Peyer's patch (tissue), 4 donors: ENCODE results near the gene TMEM147. TPM values are rescaled to one million over a fixed set of nuclear protein-coding genes. Genes with fewer than 3 reads are reported as not detected.

Source experiments
- DNase-seq, 3 donors: peaks; one replicate each; pipeline ENCODE4 v3.0.0-alpha.2; 2017 to 2019
- H3K27ac ChIP-seq, 4 donors: fragments of 200-600 bp; sonication (generic); one replicate each; pipeline ENCODE4 v1.5.1; 2016 to 2019
- H3K27me3 ChIP-seq, 2 donors: fragments of 200-600 bp; sonication (generic); one replicate each; pipeline ENCODE4 v1.5.1; 2019
- H3K36me3 ChIP-seq, 3 donors: fragments of 200-600 bp; sonication (generic); one replicate each; pipeline ENCODE4 v1.5.1; 2016 to 2019
- H3K4me1 ChIP-seq, 4 donors: fragments of 200-600 bp; sonication (generic); one replicate each; pipeline ENCODE4 v1.5.1; 2016 to 2019
- H3K4me3 ChIP-seq, 4 donors: fragments of 200-600 bp; sonication (generic); 1 replicate in 3 of 4; 2 replicates in 1 of 4; pipeline ENCODE4 v1.5.1; 2016 to 2019; ENCODE audit warnings: mild to moderate bottlenecking in 1 of 4
- H3K9me3 ChIP-seq, 4 donors: fragments of 200-600 bp; sonication (generic); one replicate each; pipeline ENCODE4 v1.5.1; 2016 to 2019; ENCODE audit warnings: mild to moderate bottlenecking in 1 of 4
- POLR2A ChIP-seq, 2 donors: fragments of 450-650 bp; IDR thresholded peaks; one replicate each; pipeline ENCODE4 v1.5.1; 2017; ENCODE audit warnings: antibody characterized with exemption in 2 of 2, mild to moderate bottlenecking in 2 of 2, moderate library complexity in 2 of 2
- total RNA-seq, 4 donors: library from RNA; depleted of rRNA; stranded (reverse); fragments of >200 nt; gene quantifications; one replicate each; pipeline ENCODE4 v1.1.0, GENCODE V29; 2016
- TF ChIP-seq, protein P1 (sequence below), 6 experiments: fragments of 450-650 bp in 4 of 6; fragments of 200-600 bp in 2 of 6; sonication (generic) in 1 of 6; IDR thresholded peaks; one replicate each; pipeline ENCODE4 v1.5.1; 2017 to 2019; ENCODE audit warnings: antibody characterized with exemption in 6 of 6, mild to moderate bottlenecking in 3 of 6, moderate library complexity in 1 of 6

TMEM147 gene
- total RNA-seq, 4 donors from 2014 or later, result 34.9 to 59.4 (median 50.9) TPM

DNA sequence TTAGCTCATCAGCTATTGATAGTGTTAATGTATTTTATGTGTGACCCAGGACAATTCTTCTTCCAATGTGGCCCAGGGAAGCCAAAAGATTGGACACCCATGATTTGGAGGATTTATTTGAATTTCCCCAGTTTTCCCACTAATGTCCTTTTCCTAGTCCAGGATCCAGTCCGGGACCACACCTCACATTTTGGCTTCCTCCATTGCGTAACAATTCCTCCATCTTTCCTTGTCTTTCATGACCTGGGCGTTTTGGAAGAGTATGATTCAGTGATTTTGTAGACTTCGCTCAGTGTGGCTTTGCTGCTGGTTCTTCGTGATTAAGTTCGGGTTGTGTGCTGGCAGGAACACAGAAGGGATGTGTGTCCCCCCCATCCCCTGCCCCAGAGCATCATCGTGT lies 21.3 kb downstream of the TMEM147 start:
- Histone ChIP-seq H3K4me3 (no peak overlapping the region), H3K4me1 (no peaks in the 10 kb centered on the region), H3K27me3 (no peaks in the 10 kb centered on the region), H3K36me3 (no peaks in the 10 kb centered on the region), H3K9me3 (no peaks in the 10 kb centered on the region), H3K27ac (no peak overlapping the region)
- no peak for TF ChIP-seq POLR2A (IDR thresholded peaks at IDR 0.05)
- TF ChIP-seq, protein P1, sequence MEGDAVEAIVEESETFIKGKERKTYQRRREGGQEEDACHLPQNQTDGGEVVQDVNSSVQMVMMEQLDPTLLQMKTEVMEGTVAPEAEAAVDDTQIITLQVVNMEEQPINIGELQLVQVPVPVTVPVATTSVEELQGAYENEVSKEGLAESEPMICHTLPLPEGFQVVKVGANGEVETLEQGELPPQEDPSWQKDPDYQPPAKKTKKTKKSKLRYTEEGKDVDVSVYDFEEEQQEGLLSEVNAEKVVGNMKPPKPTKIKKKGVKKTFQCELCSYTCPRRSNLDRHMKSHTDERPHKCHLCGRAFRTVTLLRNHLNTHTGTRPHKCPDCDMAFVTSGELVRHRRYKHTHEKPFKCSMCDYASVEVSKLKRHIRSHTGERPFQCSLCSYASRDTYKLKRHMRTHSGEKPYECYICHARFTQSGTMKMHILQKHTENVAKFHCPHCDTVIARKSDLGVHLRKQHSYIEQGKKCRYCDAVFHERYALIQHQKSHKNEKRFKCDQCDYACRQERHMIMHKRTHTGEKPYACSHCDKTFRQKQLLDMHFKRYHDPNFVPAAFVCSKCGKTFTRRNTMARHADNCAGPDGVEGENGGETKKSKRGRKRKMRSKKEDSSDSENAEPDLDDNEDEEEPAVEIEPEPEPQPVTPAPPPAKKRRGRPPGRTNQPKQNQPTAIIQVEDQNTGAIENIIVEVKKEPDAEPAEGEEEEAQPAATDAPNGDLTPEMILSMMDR (IDR thresholded peaks at IDR 0.05), result no peak
- no peak for DNase-seq

DNA sequence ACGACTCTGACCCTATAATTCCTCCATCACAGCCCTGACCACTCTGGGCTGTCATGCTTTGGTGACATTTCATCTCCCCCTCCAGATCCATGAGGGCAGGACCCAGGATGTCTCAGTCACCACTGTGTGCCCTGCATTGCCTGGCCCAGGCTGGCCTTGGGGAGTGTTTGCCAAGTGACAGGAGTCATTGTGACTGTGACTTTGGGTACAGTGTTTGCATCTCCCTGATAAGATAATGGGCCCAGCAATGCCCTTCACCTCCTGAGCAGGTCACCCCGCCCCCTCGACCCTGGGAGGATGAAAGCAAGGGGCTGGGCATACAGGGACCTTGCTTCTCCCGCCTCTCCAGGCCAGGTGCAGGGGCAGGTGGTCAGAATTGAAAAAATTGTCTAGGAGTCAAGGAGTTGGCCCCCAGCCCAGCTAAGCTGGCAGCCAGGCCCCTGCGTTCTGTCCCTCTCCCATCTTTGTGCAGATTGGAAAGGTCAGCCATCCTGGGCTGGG lies 23.9 kb downstream of the TMEM147 start:
- no peaks in the 10 kb centered on the region for H3K4me1 ChIP-seq
- TF ChIP-seq, protein P1 (IDR thresholded peaks at IDR 0.05), result no peak
- TF ChIP-seq POLR2A (IDR thresholded peaks at IDR 0.05), result no peak
- H3K36me3 ChIP-seq, result no peaks in the 10 kb centered on the region
- no peak overlapping the region for H3K27ac ChIP-seq
- H3K4me3 ChIP-seq, result no peak overlapping the region
- DNase-seq, result no peak
- H3K27me3 ChIP-seq, result no peaks in the 10 kb centered on the region
- H3K9me3 ChIP-seq, result no peaks in the 10 kb centered on the region

DNA sequence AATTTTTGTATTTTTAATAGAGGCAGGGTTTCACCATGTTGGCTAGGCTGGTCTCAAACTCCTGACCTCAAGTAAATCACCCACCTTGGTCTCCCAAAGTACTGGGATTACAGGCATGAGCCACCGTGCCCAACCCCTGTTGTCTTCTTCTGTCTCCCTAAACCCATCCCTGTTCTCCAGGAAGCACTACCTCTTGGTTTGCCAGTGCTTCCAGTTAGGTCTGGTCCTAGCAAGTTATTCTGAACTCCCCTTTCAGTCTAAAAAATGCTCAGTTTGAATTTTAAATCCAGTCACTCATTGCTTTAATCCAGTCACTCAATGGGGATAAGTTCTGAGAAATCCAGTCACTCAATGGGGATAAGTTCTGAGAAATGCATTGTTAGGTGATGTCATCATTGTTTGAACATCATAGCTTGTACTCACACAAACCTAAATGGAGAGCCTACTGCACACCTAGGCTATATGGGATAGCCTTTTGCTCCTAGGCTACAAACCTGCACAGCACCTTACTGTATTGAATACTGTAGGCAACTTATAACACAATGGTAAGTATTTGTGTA lies 26.1 kb downstream of the TMEM147 start:
- Histone ChIP-seq H3K36me3 (no peaks in the 10 kb centered on the region), H3K27ac (no peak overlapping the region), H3K4me3 (no peak overlapping the region), H3K27me3 (no peaks in the 10 kb centered on the region), H3K4me1 (no peaks in the 10 kb centered on the region), H3K9me3 (peaks cover 0 to 10% (median 2%) of the 10 kb centered on the region in 4 donors)
- TF ChIP-seq, protein P1 (IDR thresholded peaks at IDR 0.05), result no peak
- TF ChIP-seq POLR2A (IDR thresholded peaks at IDR 0.05), result no peak
- no peak for DNase-seq

DNA sequence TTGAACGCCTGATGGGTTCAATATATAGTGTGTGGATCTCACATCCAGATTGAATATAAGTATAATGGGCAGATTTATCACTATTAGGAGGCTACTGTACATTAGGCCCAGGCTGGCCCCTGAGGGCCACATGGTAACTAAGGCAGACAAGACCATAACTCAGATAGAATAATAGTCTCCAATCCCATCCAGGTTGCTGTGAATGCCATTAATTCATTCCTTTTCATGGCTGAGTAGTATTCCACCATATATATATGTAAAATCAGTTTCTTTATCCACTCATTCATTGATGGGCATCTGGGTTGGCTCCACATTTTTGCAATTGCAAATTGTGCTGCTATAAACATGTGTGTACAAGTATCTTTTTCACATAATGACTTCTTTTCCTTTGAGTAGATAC lies 32.5 kb downstream of the TMEM147 start:
- H3K4me3 ChIP-seq, result no peak overlapping the region
- peaks cover 0 to 20% (median 4%) of the 10 kb centered on the region in 4 donors for H3K9me3 ChIP-seq
- DNase-seq, result no peak
- TF ChIP-seq, protein P1 (IDR thresholded peaks at IDR 0.05), result no peak
- TF ChIP-seq POLR2A (IDR thresholded peaks at IDR 0.05), result no peak
- H3K4me1 ChIP-seq, result no peaks in the 10 kb centered on the region
- H3K27ac ChIP-seq, result no peak overlapping the region
- H3K36me3 ChIP-seq, result no peaks in the 10 kb centered on the region
- H3K27me3 ChIP-seq, result no peaks in the 10 kb centered on the region

DNA sequence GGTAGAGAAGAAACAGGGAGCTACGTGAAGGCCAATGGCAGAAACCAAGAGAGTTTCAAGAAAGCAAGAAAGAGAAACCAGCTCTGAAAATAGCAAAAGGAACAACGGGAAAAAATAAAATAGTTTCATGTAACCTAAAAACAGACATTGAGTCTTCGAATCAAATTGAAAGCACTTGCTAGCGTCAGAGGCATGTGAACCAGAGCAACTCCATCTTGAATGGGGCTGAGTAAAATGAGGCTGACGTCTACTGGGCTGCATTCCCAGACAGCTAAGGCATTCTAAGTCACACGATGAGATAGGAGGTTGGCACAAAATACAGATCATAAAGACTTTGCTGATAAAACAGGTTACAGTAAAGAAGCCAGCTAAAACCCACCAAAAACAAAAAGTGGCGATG lies 33.3 kb downstream of the TMEM147 start:
- no peaks in the 10 kb centered on the region for H3K4me1 ChIP-seq
- no peaks in the 10 kb centered on the region for H3K27me3 ChIP-seq
- TF ChIP-seq, protein P1 (IDR thresholded peaks at IDR 0.05), result no peak
- no peak for TF ChIP-seq POLR2A (IDR thresholded peaks at IDR 0.05)
- H3K9me3 ChIP-seq, result peaks cover 0 to 20% (median 4%) of the 10 kb centered on the region in 4 donors
- no peak overlapping the region for H3K4me3 ChIP-seq
- H3K36me3 ChIP-seq, result no peaks in the 10 kb centered on the region
- H3K27ac ChIP-seq, result no peak overlapping the region
- no peak for DNase-seq
